GM12878 (cell line): ENCODE results near the gene UBXN10. TPM values are rescaled to one million over a fixed set of nuclear protein-coding genes. Genes with fewer than 3 reads are reported as not detected.

Source experiments
- ATAC-seq: fragments of 200-7000 bp; cut with Tn5 transposase; 3 replicates; pipeline ENCODE4 v1.9.1; 2020; ENCODE audit warnings: mild to moderate bottlenecking, moderate library complexity
- BruUV-seq: library from RNA; stranded (reverse); fragments of 400-500 nt; replicated peaks from 2 replicates; lab custom pipeline; 2021; lab: Mats Ljungman, UMichigan
- CTCF ChIA-PET: fragments of 300-600 bp; sonication (Branson Sonifier 250); formaldehyde crosslinking; extraction: SDS; loops from one replicate; lab custom pipeline; 2021; ENCODE audit warnings: inconsistent platforms; lab: Yijun Ruan, JAX
- POLR2A ChIA-PET: fragments of 350-600 bp; formaldehyde crosslinking; extraction: SDS; loops from one replicate; lab custom pipeline; 2021; ENCODE audit warnings: inconsistent platforms; lab: Charles Lee
- RAD21 ChIA-PET: fragments of 300-600 bp; sonication (Branson Sonifier 250); formaldehyde crosslinking; loops from one replicate; lab custom pipeline; 2023; ENCODE audit warnings: antibody characterized with exemption; ENCODE audit not compliant: unreplicated experiment; lab: Charles Lee
- SMC1A ChIA-PET: fragments of 300-600 bp; sonication (Branson Sonifier 250); formaldehyde crosslinking; loops from one replicate; lab custom pipeline; 2023; ENCODE audit not compliant: unreplicated experiment, uncharacterized antibody; lab: Charles Lee
- DNase-seq: peaks from one replicate; pipeline ENCODE4 v3.0.0-alpha.2; 2011; ENCODE audit warnings: low read depth, low spot score
- FAIRE-seq: peaks from 3 replicates; lab custom pipeline; 2011; peaks lifted over from hg19 to GRCh38; lab: Jason Lieb, UNC
- H2AFZ ChIP-seq: 2 replicates; pipeline ENCODE4 v1.6.0; 2011; ENCODE audit warnings: low read depth, low read length, control low read depth; ENCODE audit not compliant: control insufficient read depth
- H3K27ac ChIP-seq: 2 replicates; pipeline ENCODE4 v1.5.1; 2011; ENCODE audit warnings: control low read depth; ENCODE audit not compliant: control insufficient read depth, insufficient read depth
- H3K27me3 ChIP-seq, 2 experiments: replicated peaks in 1 of 2; 2 replicates each; pipeline versions ENCODE4 v1.6.0 to v1.6.1; 2011; ENCODE audit warnings: low read length in 1 of 2; ENCODE audit not compliant: control insufficient read depth in 2 of 2, insufficient read depth in 2 of 2
- H3K36me3 ChIP-seq, 2 experiments: 2 replicates each; pipeline ENCODE4 v1.5.1; 2011; ENCODE audit warnings: low read length in 1 of 2; ENCODE audit not compliant: control insufficient read depth in 2 of 2, insufficient read depth in 2 of 2
- H3K4me1 ChIP-seq: 2 replicates; pipeline ENCODE4 v1.6.1; 2011; ENCODE audit warnings: mild to moderate bottlenecking, low read length, moderate library complexity, mixed read lengths; ENCODE audit not compliant: control insufficient read depth, insufficient read depth
- H3K4me2 ChIP-seq: 2 replicates; pipeline ENCODE4 v1.6.0; 2011; ENCODE audit warnings: control low read depth; ENCODE audit not compliant: control insufficient read depth, insufficient read depth
- H3K4me3 ChIP-seq: fragments of 200-600 bp; sonication (generic); 2 replicates; pipeline ENCODE4 v1.5.1; 2016
- H3K79me2 ChIP-seq: 2 replicates; pipeline ENCODE4 v1.6.0; 2011; ENCODE audit warnings: low read length; ENCODE audit not compliant: control insufficient read depth, insufficient read depth
- H3K9ac ChIP-seq: 2 replicates; pipeline ENCODE4 v1.8.0; 2011; ENCODE audit warnings: low read length, control low read depth, mixed read lengths; ENCODE audit not compliant: control insufficient read depth, insufficient read depth
- H3K9me3 ChIP-seq: replicated peaks from 3 replicates; pipeline ENCODE4 v1.5.1; 2011; ENCODE audit warnings: mild to moderate bottlenecking, low read length; ENCODE audit not compliant: control insufficient read depth, insufficient read depth
- H4K20me1 ChIP-seq: 2 replicates; pipeline ENCODE4 v1.6.0; 2011; ENCODE audit not compliant: control insufficient read depth, insufficient read depth
- CHD2 ChIP-seq: IDR thresholded peaks from 2 replicates; pipeline ENCODE4 v1.6.1; 2011; ENCODE audit warnings: low read depth, low read length, improper control_type of control experiment, borderline replicate concordance
- EGR1 ChIP-seq, 2 experiments: IDR thresholded peaks; 1 replicate in 1 of 2; 2 replicates in 1 of 2; pipeline ENCODE4 v1.6.1; 2011 to 2012; ENCODE audit warnings: low read depth in 2 of 2, low read length in 2 of 2, borderline replicate concordance in 1 of 2, mild to moderate bottlenecking in 1 of 2, moderate library complexity in 1 of 2
- ETV6 ChIP-seq, 2 experiments: fragments of 450-650 bp in 1 of 2; IDR thresholded peaks in 1 of 2; conservative IDR thresholded peaks in 1 of 2; 2 replicates each; pipeline ENCODE4 v1.6.1; 2014; ENCODE audit warnings: antibody characterized with exemption in 1 of 2, borderline replicate concordance in 1 of 2, low read depth in 1 of 2, mild to moderate bottlenecking in 1 of 2, moderate library complexity in 1 of 2
- FOXM1 ChIP-seq: IDR thresholded peaks from 2 replicates; pipeline ENCODE4 v1.6.1; 2012; ENCODE audit warnings: low read depth, mild to moderate bottlenecking, inconsistent platforms, low read length, moderate library complexity
- KLF5 ChIP-seq: fragments of 450-650 bp; IDR thresholded peaks from 2 replicates; pipeline ENCODE4 v1.6.1; 2014; ENCODE audit warnings: mild to moderate bottlenecking; ENCODE audit not compliant: partially characterized antibody
- NR2C1 ChIP-seq: fragments of 450-650 bp; IDR thresholded peaks from 2 replicates; pipeline ENCODE4 v1.6.1; 2017; ENCODE audit warnings: antibody characterized with exemption, mild to moderate bottlenecking, moderate library complexity
- PBX3 ChIP-seq: IDR thresholded peaks from 2 replicates; pipeline ENCODE4 v1.6.1; 2011; ENCODE audit warnings: mild to moderate bottlenecking, low read depth, low read length, moderate library complexity; ENCODE audit not compliant: insufficient replicate concordance
- PML ChIP-seq: IDR thresholded peaks from 2 replicates; pipeline ENCODE4 v1.6.1; 2012; ENCODE audit warnings: low read length, inconsistent platforms
- RFX5 ChIP-seq: IDR thresholded peaks from 2 replicates; pipeline ENCODE4 v1.6.1; 2011; ENCODE audit warnings: low read depth, low read length, improper control_type of control experiment
- SMC3 ChIP-seq: IDR thresholded peaks from 2 replicates; pipeline ENCODE4 v1.6.1; 2011; ENCODE audit warnings: low read length, improper control_type of control experiment, borderline replicate concordance
- SRF ChIP-seq, 2 experiments: IDR thresholded peaks; 2 replicates each; pipeline ENCODE4 v1.6.1; 2011; ENCODE audit warnings: low read depth in 2 of 2, low read length in 2 of 2, mild to moderate bottlenecking in 1 of 2, moderate library complexity in 1 of 2
- ZBTB40 ChIP-seq: fragments of 450-650 bp; IDR thresholded peaks from 2 replicates; pipeline ENCODE4 v1.6.1; 2016; ENCODE audit warnings: mild to moderate bottlenecking, moderate library complexity, borderline replicate concordance
- ZSCAN29 ChIP-seq: fragments of 450-650 bp; IDR thresholded peaks from 2 replicates; pipeline ENCODE4 v1.6.1; 2017; ENCODE audit warnings: mild to moderate bottlenecking, moderate library complexity
- ZZZ3 ChIP-seq: IDR thresholded peaks from 2 replicates; pipeline ENCODE4 v1.6.1; 2011; ENCODE audit warnings: low read depth; ENCODE audit not compliant: control insufficient read depth, insufficient read length
- WGBS: methylation state at CpG from one replicate; pipeline ENCODE4 v1.1.6; 2016; ENCODE audit warnings: low lambda C conversion rate; ENCODE audit not compliant: insufficient replicate concordance, insufficient coverage; ENCODE audit errors: missing lambda C conversion rate; 5-methylcytosine and 5-hydroxymethylcytosine counted together
- in situ Hi-C: fragments of 300-500 bp; cut with MboI; formaldehyde crosslinking; loops from 9 replicates; pipeline ENCODE4 v1.14.3; 2018; ENCODE audit warnings: mixed read lengths
- intact Hi-C: fragments of 100-400 bp; cut with micrococcal nuclease; formaldehyde crosslinking; loops from one replicate; pipeline ENCODE4 v1.14.2; 2022; ENCODE audit not compliant: unreplicated experiment
- polyA plus RNA-seq, 11 experiments: library from polyadenylated mRNA; depleted of rRNA in 4 of 11; unstranded in 6 of 11; stranded (reverse) in 5 of 11; fragments of >200 nt; fragmentation: Nextera tagmentation in 4 of 11; fragmentation: Illumina TruSeq in 1 of 11; extraction: Ambion mirVana in 4 of 11; extraction: Trizol in 1 of 11; gene quantifications; 1 replicate in 1 of 11; 2 replicates in 10 of 11; pipeline versions ENCODE4 v1.2.1 to v1.2.3, GENCODE V29; 2011 to 2016; ENCODE audit warnings: inconsistent platforms in 2 of 11, missing spikeins in 2 of 11, low read depth in 1 of 11
- total RNA-seq, 4 experiments: library from RNA; depleted of rRNA in 3 of 4; stranded (reverse); fragments of >200 nt in 3 of 4; fragmentation: Illumina TruSeq in 1 of 4; extraction: Trizol in 1 of 4; gene quantifications; 2 replicates each; pipeline versions ENCODE4 v1.2.1 to v1.2.3, GENCODE V29; 2013 to 2021
- TF ChIP-seq, protein P1 (sequence below): fragments of 450-650 bp; IDR thresholded peaks from 2 replicates; pipeline ENCODE4 v1.6.1; 2018; ENCODE audit warnings: mild to moderate bottlenecking, low read depth, moderate library complexity; ENCODE audit not compliant: partially characterized antibody

The UBXN10 gene
- total and polyA plus RNA-seq, 10 of the 15 experiments (the other 5 are each of a cell fraction or from before 2014, with no cell fraction given): 0.03 to 0.15 (median 0.06) TPM; not detected in 7

GRCh38 chr1:20188455-20188817, 2.5 kb downstream of the UBXN10 start:
- H3K9ac ChIP-seq: no peak overlapping the region
- intact Hi-C loops (no loop called here), in situ Hi-C loops (no loop called here)
- BruUV-seq: no TSS peak
- H3K27me3 ChIP-seq: peaks cover 4 to 11% of the 10 kb centered on the region in 2 experiments
- H2AFZ ChIP-seq: no peak overlapping the region
- SMC1A ChIA-PET: interaction anchor here (0.7 to 0.9 kb wide), 2 partner anchors 23 to 527 kb away, joined by 3 read pairs; no protein-coding TSS in a partner anchor
- no peak for ATAC-seq
- POLR2A ChIA-PET: no interaction called here
- RAD21 ChIA-PET: no interaction called here
- DNase-seq: no peak
- H4K20me1 ChIP-seq: no peaks in the 10 kb centered on the region
- no peaks in the 10 kb centered on the region for H3K9me3 ChIP-seq
- no peaks in the 10 kb centered on the region for H3K79me2 ChIP-seq
- H3K4me2 ChIP-seq: no peak overlapping the region
- no peaks in the 10 kb centered on the region for H3K36me3 ChIP-seq
- WGBS: 12% methylated on average over 4 of the region's 4 CpGs
- no peak overlapping the region for H3K4me3 ChIP-seq
- CTCF ChIA-PET: interaction anchor here (1.1 to 1.4 kb wide), 3 partner anchors 36 to 271 kb away, joined by 3 to 5 read pairs (median 4); no protein-coding TSS in a partner anchor
- H3K27ac ChIP-seq: no peak overlapping the region
- peaks cover 12% of the 10 kb centered on the region for H3K4me1 ChIP-seq
- no peak for FAIRE-seq
- TF ChIP-seq CHD2 (no peak), NR2C1 (no peak), FOXM1 (no peak), SMC3 (no peak), KLF5 (no peak), ZSCAN29 (no peak), PML (no peak), ZZZ3 (no peak), PBX3 (no peak), EGR1 (IDR thresholded peaks at IDR 0.05; ENCODE audit: borderline replicate concordance in 1 of 2, low read depth in 2 of 2, low read length in 2 of 2) (no peak), ETV6 (conservative IDR thresholded peaks at IDR 0.05 in 1 of 2, IDR thresholded peaks at IDR 0.05 in 1 of 2; ENCODE audit: borderline replicate concordance in 1 of 2, low read depth in 1 of 2) (no peak), SRF (IDR thresholded peaks at IDR 0.05; ENCODE audit: low read depth in 2 of 2, low read length in 2 of 2) (no peak), ZBTB40 (no peak), RFX5 (no peak)
- TF ChIP-seq, protein P1, sequence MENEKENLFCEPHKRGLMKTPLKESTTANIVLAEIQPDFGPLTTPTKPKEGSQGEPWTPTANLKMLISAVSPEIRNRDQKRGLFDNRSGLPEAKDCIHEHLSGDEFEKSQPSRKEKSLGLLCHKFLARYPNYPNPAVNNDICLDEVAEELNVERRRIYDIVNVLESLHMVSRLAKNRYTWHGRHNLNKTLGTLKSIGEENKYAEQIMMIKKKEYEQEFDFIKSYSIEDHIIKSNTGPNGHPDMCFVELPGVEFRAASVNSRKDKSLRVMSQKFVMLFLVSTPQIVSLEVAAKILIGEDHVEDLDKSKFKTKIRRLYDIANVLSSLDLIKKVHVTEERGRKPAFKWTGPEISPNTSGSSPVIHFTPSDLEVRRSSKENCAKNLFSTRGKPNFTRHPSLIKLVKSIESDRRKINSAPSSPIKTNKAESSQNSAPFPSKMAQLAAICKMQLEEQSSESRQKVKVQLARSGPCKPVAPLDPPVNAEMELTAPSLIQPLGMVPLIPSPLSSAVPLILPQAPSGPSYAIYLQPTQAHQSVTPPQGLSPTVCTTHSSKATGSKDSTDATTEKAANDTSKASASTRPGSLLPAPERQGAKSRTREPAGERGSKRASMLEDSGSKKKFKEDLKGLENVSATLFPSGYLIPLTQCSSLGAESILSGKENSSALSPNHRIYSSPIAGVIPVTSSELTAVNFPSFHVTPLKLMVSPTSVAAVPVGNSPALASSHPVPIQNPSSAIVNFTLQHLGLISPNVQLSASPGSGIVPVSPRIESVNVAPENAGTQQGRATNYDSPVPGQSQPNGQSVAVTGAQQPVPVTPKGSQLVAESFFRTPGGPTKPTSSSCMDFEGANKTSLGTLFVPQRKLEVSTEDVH: no peak
